ENCODE results near the gene ASTN2.

Gene ASTN2

GRCh38 chr9:116753389-116753788 is 661.5 kb downstream of the ASTN2 start:
- TF ChIP-seq, protein P1, sequence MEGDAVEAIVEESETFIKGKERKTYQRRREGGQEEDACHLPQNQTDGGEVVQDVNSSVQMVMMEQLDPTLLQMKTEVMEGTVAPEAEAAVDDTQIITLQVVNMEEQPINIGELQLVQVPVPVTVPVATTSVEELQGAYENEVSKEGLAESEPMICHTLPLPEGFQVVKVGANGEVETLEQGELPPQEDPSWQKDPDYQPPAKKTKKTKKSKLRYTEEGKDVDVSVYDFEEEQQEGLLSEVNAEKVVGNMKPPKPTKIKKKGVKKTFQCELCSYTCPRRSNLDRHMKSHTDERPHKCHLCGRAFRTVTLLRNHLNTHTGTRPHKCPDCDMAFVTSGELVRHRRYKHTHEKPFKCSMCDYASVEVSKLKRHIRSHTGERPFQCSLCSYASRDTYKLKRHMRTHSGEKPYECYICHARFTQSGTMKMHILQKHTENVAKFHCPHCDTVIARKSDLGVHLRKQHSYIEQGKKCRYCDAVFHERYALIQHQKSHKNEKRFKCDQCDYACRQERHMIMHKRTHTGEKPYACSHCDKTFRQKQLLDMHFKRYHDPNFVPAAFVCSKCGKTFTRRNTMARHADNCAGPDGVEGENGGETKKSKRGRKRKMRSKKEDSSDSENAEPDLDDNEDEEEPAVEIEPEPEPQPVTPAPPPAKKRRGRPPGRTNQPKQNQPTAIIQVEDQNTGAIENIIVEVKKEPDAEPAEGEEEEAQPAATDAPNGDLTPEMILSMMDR (IDR thresholded peaks at IDR 0.05; ENCODE audit: insufficient read depth, missing control alignments): no peak
- FAIRE-seq: no peak
- no peak for DNase-seq (ENCODE audit: insufficient read length, low spot score)

DNA sequence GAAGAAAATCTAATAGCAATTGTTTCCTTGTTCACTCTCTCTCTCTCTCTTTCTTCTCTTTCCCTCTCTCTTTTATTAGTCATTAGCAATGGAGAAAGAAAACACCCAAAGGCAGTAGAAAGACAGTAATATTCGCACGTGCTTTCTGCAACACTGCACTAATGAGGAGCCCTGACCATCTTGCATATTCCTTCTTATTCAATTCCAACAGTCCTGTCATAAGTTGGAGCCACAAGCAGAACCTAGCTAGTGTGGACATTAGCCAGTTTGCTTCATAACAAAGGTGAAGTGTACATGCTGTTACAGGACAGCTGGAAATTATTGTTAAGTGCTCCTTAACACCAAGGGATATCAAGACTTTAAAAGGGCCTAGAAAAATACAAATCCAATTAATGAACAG is 664.3 kb downstream of the ASTN2 start:
- TF ChIP-seq, protein P1 (IDR thresholded peaks at IDR 0.05; ENCODE audit: insufficient read depth, missing control alignments): no peak
- FAIRE-seq (no peak), DNase-seq (ENCODE audit: insufficient read length, low spot score) (no peak)

DNA sequence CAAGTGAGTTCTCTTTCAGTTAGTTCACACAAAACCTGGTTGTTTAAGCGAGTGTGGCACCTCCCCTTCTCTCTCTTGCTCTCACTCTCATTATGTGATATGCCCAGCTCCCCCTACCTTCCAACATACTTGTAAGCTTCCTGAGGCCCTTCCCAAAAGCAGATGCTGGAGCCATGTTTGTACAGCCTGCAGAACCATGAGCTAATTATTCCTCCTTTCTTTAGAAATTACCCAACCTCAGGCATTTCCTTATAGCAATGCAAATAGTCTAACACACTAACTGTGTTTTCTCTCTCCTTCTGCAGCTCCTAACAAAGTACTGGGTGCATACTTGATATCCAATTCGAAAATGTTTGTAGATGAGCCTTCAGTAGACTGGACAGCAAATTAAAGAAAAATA is 665.1 kb downstream of the ASTN2 start:
- no peak for FAIRE-seq
- DNase-seq (ENCODE audit: insufficient read length, low spot score): no peak
- TF ChIP-seq, protein P1 (IDR thresholded peaks at IDR 0.05; ENCODE audit: insufficient read depth, missing control alignments): no peak

DNA sequence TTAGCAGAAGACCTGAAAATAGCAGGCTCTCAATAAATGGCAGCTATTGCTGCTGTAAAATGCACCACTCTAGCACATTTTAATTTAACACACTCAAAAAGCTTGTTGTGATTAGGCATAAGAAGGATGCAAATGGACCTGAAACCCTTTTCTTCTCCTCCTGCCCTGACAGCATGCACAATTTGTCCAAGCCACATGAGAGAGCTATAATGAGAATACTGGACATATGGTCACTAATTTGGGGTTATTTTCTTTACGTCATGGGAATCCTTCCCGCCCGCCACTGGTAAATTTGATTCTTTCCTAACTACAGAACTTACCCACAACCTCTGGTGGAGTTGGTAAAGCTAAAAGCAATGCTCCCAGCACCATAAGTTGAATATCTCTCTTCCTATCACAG is 665.7 kb downstream of the ASTN2 start:
- DNase-seq (ENCODE audit: insufficient read length, low spot score) (no peak), FAIRE-seq (no peak)
- TF ChIP-seq, protein P1 (IDR thresholded peaks at IDR 0.05; ENCODE audit: insufficient read depth, missing control alignments): no peak

DNA sequence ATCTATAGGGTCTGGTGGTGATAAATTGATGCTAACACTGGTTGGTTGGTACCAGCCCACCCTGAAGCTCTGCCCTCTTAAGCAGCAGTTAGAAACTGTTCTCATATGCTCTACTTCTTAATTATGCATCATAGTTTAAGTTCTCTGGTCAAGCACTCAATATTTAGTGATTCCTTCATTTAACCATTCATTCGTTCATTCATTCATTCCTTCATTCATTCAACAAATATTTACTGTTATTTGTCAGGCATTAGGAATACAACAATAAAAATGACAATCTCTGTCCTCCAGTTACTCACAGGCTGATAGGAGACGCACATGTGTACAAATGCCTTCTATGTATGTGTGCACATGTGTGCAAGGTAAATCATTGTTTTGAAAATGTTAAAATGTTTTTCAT is 673.1 kb downstream of the ASTN2 start:
- DNase-seq (ENCODE audit: insufficient read length, low spot score): no peak
- no peak for FAIRE-seq
- TF ChIP-seq, protein P1 (IDR thresholded peaks at IDR 0.05; ENCODE audit: insufficient read depth, missing control alignments): no peak

GRCh38 chr9:116741086-116741740 is 673.6 kb downstream of the ASTN2 start:
- TF ChIP-seq, protein P1 (IDR thresholded peaks at IDR 0.05; ENCODE audit: insufficient read depth, missing control alignments): no peak
- no peak for FAIRE-seq
- DNase-seq (ENCODE audit: insufficient read length, low spot score): no peak

GRCh38 chr9:116737152-116737546 is 677.7 kb downstream of the ASTN2 start:
- TF ChIP-seq, protein P1 (IDR thresholded peaks at IDR 0.05; ENCODE audit: insufficient read depth, missing control alignments): peak; percentile 96
- FAIRE-seq (no peak), DNase-seq (ENCODE audit: insufficient read length, low spot score) (peak; percentile 93)
